ENCODE data around the gene SARDH.

The SARDH gene

DNA sequence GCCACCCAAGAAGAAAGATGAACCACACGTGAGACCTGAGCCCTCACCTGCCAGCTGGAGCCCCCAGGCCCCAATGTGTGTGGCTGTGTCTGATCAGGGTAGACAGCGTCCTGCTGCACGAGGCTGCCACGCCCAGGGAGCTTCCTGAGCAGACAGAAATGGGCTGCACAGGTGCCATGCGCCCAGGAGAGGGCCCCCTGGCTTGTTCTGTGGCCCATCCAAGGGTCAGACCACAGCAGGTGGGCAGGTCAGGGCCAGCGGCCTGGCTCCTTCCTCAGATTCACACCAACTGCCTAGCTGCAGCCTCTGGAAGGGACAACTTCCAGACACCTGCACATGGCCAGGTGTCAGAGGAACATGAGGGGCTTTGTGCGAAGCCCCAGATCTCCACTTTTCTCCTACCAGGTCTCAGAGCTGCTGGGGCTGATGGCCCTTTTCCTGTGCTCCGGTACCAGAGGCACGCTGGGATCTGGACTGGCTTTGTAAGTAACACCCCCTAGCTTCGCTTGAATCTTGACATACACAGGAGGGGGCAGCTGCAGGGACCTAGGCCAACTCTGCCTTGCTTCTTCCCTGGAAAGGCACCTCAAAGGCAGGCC is 10.8 kb downstream of the SARDH start:
- in situ Hi-C loops (cut with HindIII; ENCODE audit: low pct_ligation_motif_present, low pct_unique_long_range_greater_than_20kb, low sequenced_read_pairs), result no loop called here

GRCh38 chr9:133726401-133727276 is 11.5 kb downstream of the SARDH start:
- in situ Hi-C loops (cut with HindIII; ENCODE audit: low pct_ligation_motif_present, low pct_unique_long_range_greater_than_20kb, low sequenced_read_pairs), result no loop called here
- DNase-seq, result peak; percentile 42

More for the DNA sequence above, 10.8 kb downstream of the SARDH start:
- DNase-seq, result no peak

GRCh38 chr9:133725886-133726285 is 12.3 kb downstream of the SARDH start:
- in situ Hi-C loops (cut with HindIII; ENCODE audit: low pct_ligation_motif_present, low pct_unique_long_range_greater_than_20kb, low sequenced_read_pairs), result no loop called here

DNA sequence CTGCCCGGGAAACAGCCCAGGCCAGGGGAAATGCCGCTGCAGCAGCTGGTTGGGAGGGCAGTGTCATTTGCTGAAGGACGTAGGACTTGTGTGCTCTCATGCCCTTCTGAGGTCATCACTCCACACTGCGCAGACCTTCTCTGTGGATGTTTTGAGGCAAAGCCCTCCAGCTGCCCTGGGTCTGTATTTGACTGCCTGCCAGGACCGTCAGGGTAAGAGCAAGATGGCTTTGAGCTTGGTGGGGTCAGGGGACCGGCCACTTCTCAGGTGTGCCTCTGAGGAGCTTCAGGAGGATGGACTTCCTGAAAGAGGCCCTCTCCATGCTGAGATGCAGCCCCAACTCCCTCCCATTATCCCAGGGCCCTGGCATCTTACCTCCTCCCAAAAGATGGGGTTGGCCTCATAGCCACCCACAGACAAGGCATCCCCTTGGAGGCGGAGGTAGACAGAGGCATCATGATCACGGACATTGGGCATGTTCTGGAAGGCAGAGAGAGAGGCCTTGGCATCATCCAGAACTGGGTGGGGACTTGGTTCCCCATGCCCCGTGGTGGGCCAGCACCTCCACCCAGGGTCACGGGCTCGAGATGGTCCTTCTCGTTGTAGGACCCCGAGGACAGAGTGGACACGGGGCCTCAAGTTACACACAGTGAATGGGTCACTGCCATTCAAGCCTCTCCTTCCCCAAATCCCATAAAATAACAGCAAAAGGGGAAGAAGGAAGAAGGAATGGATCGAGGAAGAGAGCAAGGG is 19.4 kb downstream of the SARDH start:
- in situ Hi-C loops (cut with HindIII; ENCODE audit: low pct_ligation_motif_present, low pct_unique_long_range_greater_than_20kb, low sequenced_read_pairs), result no loop called here
- no peak for DNase-seq

More at GRCh38 chr9:133725886-133726285, 12.3 kb downstream of the SARDH start:
- DNase-seq, result no peak

GRCh38 chr9:133717113-133718031 is 20.8 kb downstream of the SARDH start:
- in situ Hi-C loops (cut with HindIII; ENCODE audit: low pct_ligation_motif_present, low pct_unique_long_range_greater_than_20kb, low sequenced_read_pairs), result no loop called here
- DNase-seq, result no peak

GRCh38 chr9:133716564-133717112 is 21.5 kb downstream of the SARDH start:
- in situ Hi-C loops (cut with HindIII; ENCODE audit: low pct_ligation_motif_present, low pct_unique_long_range_greater_than_20kb, low sequenced_read_pairs), result no loop called here
- no peak for DNase-seq

DNA sequence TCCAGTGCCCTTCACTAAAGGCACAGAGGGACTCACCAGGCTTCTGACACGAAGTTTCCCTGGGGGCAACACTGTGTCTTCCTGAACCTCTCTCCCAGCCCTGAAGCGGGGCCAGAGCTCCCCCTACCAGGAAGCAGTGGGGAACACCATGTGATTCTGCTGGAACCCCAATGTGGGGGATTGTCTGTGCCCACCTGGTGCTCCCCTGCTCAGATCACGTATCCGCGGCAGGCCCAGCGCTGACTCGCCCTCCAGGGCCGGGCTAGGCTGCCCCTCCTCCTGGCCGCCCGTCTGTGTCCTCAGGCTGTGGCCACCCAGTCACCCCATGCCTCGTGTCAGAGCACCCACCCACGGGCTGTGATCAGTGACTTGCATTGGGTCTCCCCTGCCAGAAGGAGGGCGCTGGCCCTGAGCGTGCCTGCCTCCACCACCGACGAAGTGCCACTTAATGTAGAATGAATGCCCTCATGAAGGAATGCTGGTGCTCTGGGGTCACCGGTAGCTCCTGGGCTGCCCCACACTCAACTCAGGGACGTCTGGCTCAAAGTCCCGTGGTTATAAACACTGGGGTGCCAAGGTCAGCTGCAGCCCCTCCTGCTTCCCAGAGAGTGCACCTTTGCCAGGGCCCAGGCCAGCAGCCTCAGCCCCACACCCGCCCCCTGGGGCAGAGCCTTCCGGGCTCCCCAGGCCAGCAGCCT is 22.1 kb downstream of the SARDH start:
- no peak for DNase-seq
- in situ Hi-C loops (cut with HindIII; ENCODE audit: low pct_ligation_motif_present, low pct_unique_long_range_greater_than_20kb, low sequenced_read_pairs), result no loop called here

DNA sequence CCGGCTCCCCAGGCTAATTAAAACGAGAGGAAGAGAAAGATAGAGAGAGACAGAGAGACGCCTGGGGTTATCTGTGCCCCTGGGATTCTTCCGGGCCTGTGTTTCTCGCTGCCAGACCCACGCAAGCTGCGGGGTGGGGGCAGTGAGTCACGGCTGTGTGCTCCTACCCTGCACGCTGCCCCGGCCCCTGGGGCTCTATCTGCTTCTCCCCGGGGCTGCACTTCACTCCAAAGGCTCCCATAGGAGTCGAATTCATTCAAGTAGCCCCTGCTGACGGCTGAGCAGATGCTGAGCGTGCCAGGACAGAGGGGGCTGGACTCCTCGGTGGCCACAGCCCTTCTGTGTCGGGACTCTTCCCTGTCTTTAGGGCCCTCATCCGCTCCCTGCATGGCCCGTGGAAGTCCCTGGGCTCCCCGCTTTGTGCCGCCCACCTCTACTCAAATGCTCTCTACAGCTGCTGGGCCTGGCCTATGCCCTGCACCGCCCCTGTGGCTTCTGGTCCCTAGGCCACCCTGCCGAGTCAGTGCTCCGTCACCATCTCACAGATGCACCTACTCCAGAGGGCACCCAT is 22.8 kb downstream of the SARDH start:
- in situ Hi-C loops (cut with HindIII; ENCODE audit: low pct_ligation_motif_present, low pct_unique_long_range_greater_than_20kb, low sequenced_read_pairs), result no loop called here

GRCh38 chr9:133714606-133715294 is 23.4 kb downstream of the SARDH start:
- no peak for DNase-seq
- in situ Hi-C loops (cut with HindIII; ENCODE audit: low pct_ligation_motif_present, low pct_unique_long_range_greater_than_20kb, low sequenced_read_pairs), result no loop called here

More for the DNA sequence above, 22.8 kb downstream of the SARDH start:
- no peak for DNase-seq

DNA sequence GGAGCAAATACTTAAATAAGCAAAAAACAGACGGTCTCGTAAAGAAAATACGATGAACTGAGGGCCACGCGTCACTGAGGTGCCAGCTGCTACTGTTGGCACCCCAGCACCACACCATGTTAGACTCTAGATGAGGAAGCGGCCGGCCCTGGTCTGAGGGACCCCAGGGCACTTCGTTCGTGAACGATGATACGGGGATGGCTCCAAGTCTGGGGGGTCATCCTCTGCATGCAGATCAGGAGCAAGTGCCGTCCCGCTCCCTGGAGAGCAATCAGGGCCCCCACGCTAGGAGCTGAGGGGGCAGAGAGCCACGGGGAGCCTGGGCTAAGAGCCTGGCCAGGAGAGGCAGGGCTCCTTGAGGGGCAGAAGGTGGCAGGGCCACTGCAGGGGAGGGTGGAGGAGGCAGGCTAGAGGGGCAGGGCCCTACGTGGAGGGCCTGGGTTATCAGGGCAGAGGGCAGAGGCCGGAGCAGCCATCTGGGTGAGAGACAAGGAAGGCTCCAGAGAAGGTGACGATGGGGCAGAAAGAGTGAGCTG is 24.1 kb downstream of the SARDH start:
- in situ Hi-C loops (cut with HindIII; ENCODE audit: low pct_ligation_motif_present, low pct_unique_long_range_greater_than_20kb, low sequenced_read_pairs), result no loop called here

GRCh38 chr9:133713150-133713959 is 24.8 kb downstream of the SARDH start:
- in situ Hi-C loops (cut with HindIII; ENCODE audit: low pct_ligation_motif_present, low pct_unique_long_range_greater_than_20kb, low sequenced_read_pairs), result no loop called here
- DNase-seq, result no peak

More for the DNA sequence above, 24.1 kb downstream of the SARDH start:
- no peak for DNase-seq

DNA sequence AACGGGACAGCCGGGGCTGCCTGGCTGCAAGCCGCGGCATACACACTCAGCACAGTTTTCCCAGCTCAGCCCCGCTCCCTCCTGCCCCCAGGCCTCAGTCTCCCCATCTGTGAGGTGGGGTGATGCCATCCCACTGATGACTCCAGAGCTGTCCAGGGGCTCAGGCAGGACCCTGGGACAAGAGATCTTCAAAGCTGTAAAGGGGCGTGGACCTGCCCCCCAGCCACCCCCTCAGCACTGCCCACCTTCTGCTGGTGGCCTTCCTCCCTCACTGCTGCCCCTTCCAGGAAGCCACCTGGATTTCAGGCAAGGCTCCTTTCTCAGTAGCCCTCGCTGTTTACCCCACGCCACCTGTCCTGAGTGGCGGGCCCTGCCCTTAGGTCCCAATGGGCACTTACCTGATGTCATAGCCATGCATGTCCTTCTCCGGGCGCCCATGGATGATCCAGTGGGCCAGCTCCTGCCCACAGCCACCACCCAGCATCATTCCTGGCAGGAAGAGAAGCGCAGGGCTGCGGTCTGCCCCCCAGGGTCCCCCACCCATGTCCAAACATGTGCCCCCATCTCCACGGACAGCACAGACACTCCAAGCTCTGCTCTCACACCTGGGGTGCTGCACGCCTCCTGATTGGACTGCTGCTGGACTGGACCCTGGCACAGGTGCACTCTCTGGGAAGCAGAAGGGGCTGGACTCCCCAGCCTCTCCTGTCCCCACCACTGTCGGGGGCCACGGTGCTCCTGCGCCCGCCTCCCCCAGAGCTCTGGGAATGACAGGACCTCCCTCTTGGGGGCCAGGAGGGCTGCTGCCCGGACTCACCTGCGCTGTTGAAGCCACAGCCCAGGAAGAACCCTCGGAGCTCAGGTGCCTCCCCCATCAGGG is 25.7 kb downstream of the SARDH start:
- in situ Hi-C loops (cut with HindIII; ENCODE audit: low pct_ligation_motif_present, low pct_unique_long_range_greater_than_20kb, low sequenced_read_pairs), result no loop called here

DNA sequence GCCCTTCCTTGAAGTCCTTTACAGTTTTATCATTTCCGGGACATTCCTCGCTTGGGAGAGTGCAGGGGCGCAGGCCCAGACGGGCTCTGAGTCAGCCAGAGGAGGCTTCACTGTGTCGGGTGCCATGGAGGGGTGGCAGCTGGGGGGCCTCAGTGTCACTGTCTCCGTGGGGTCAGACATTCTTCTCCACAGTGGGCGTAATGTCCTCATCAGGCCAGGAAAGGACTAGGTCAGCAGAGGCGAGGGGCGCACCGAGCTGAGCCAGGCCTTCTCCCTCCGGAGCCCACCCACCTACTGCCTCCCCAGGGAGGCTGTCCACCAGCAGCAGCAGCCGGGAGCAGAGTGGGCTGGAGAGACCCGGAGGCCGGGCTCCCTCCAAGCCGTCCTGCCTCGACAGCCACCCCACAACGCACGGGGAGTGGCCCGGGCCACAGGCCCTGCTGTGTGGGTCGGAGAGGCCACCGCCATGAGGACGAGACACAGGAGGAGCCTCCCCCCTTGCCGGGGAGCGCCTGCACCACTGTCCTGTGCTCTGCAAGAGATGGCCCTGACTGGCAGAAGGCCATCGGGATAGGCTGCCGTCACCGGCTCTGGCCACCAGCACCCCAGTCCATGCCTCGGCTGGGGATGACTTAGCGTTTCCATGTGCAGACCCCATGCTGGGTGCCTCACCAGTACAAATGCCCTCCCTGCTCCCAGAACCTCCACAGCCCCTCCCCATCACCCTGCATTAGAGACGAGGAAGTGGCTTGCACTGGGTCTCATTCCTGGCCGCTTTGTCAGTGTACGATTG is 26.5 kb downstream of the SARDH start:
- no peak for DNase-seq
- in situ Hi-C loops (cut with HindIII; ENCODE audit: low pct_ligation_motif_present, low pct_unique_long_range_greater_than_20kb, low sequenced_read_pairs), result no loop called here

More for the DNA sequence above, 25.7 kb downstream of the SARDH start:
- DNase-seq, result no peak

Measured in ACHN (cell line).